Esophagus muscularis mucosa (tissue), 4 donors: ENCODE results near the gene SNX27. TPM values are rescaled to one million over a fixed set of nuclear protein-coding genes. Genes with fewer than 3 reads are reported as not detected.

ENCODE experiments used
- DNase-seq: peaks from one replicate; pipeline ENCODE4 v3.0.0-alpha.2; 2017; ENCODE audit errors: extremely low spot score
- H3K27ac ChIP-seq, 4 donors: fragments of 200-600 bp; sonication (generic); replicated peaks in 1 of 4; 1 replicate in 3 of 4; 2 replicates in 1 of 4; pipeline ENCODE4 v1.5.1; 2016 to 2019; ENCODE audit warnings: mild to moderate bottlenecking in 1 of 4
- H3K27me3 ChIP-seq, 4 donors: fragments of 200-600 bp; sonication (generic); one replicate each; pipeline versions ENCODE4 v1.5.1 to v1.6.0; 2016 to 2019
- H3K36me3 ChIP-seq, 4 donors: fragments of 200-600 bp; sonication (generic); one replicate each; pipeline ENCODE4 v1.5.1; 2016 to 2019
- H3K4me1 ChIP-seq, 4 donors: fragments of 200-600 bp; sonication (generic); one replicate each; pipeline ENCODE4 v1.5.1; 2016 to 2019
- H3K4me3 ChIP-seq, 4 donors: fragments of 200-600 bp; sonication (generic); 1 replicate in 2 of 4; 2 replicates in 2 of 4; pipeline ENCODE4 v1.5.1; 2016 to 2019; ENCODE audit warnings: mild to moderate bottlenecking in 4 of 4, moderate library complexity in 1 of 4
- H3K9me3 ChIP-seq, 4 donors: fragments of 200-600 bp; sonication (generic); 1 replicate in 3 of 4; 2 replicates in 1 of 4; pipeline ENCODE4 v1.5.1; 2016 to 2019
- EP300 ChIP-seq: sonication (generic); formaldehyde crosslinking; IDR thresholded peaks from one replicate; pipeline ENCODE4 v1.6.1; 2017; ENCODE audit warnings: antibody characterized with exemption
- POLR2A ChIP-seq: fragments of 450-650 bp; IDR thresholded peaks from one replicate; pipeline ENCODE4 v1.6.1; 2017; ENCODE audit warnings: antibody characterized with exemption, moderate library complexity, mild to moderate bottlenecking, low read depth
- POLR2AphosphoS5 ChIP-seq, 2 donors: sonication (generic); formaldehyde crosslinking; IDR thresholded peaks; one replicate each; pipeline ENCODE4 v1.6.1; 2017; ENCODE audit warnings: antibody characterized with exemption in 2 of 2
- WGBS: methylation state at CpG from one replicate; pipeline ENCODE4 v1.1.5; 2018; 5-methylcytosine and 5-hydroxymethylcytosine counted together
- intact Hi-C: fragments of 100-400 bp; cut with DNase I; formaldehyde crosslinking; loops from one replicate; pipeline ENCODE4 v1.15.1; 2023
- total RNA-seq, 4 donors: library from RNA; depleted of rRNA; stranded (reverse); fragments of >200 nt; gene quantifications; one replicate each; pipeline versions ENCODE4 v1.1.0 to v1.2.1, GENCODE V29; 2016
- TF ChIP-seq, protein P1 (sequence below), 3 experiments: fragments of 200-600 bp in 2 of 3; fragments of 450-650 bp in 1 of 3; sonication (generic) in 2 of 3; IDR thresholded peaks; one replicate each; pipeline ENCODE4 v1.5.1; 2017 to 2019; ENCODE audit warnings: antibody characterized with exemption in 3 of 3, mild to moderate bottlenecking in 2 of 3, moderate library complexity in 1 of 3

The SNX27 gene
- total RNA-seq, 4 donors from 2014 or later, result 39.4 to 55.4 (median 49.6) TPM

DNA sequence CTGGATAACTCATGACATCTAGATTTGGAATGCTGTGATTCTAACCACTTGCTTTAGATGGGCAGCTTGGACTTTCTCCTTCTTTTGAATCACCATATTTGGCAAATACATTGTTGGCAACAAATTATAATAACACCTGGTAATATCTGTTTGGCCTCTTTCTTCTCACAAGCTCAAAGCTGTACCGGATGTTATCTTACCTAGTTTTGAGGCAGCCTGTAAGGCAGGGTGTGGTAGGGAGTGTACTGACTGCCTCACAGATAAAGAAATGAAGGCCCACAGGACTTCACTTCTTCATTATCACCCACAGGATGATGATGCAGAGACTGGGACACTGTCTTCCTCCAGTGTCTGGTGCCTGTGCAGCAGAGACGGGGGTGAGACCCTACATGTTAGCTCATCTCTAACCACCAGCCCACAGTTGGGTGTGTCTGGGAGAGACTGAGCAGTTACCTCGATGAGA is 43.2 kb upstream of the SNX27 start:
- H3K27ac ChIP-seq, result no peak overlapping the region
- no peak overlapping the region for H3K4me3 ChIP-seq
- no peak for DNase-seq
- TF ChIP-seq POLR2A (no peak), EP300 (no peak), POLR2AphosphoS5 (IDR thresholded peaks at IDR 0.05) (no peak)
- TF ChIP-seq, protein P1, sequence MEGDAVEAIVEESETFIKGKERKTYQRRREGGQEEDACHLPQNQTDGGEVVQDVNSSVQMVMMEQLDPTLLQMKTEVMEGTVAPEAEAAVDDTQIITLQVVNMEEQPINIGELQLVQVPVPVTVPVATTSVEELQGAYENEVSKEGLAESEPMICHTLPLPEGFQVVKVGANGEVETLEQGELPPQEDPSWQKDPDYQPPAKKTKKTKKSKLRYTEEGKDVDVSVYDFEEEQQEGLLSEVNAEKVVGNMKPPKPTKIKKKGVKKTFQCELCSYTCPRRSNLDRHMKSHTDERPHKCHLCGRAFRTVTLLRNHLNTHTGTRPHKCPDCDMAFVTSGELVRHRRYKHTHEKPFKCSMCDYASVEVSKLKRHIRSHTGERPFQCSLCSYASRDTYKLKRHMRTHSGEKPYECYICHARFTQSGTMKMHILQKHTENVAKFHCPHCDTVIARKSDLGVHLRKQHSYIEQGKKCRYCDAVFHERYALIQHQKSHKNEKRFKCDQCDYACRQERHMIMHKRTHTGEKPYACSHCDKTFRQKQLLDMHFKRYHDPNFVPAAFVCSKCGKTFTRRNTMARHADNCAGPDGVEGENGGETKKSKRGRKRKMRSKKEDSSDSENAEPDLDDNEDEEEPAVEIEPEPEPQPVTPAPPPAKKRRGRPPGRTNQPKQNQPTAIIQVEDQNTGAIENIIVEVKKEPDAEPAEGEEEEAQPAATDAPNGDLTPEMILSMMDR (IDR thresholded peaks at IDR 0.05), result no peak
- H3K4me1 ChIP-seq, result no peaks in the 10 kb centered on the region
- H3K9me3 ChIP-seq, result no peaks in the 10 kb centered on the region
- H3K36me3 ChIP-seq, result peaks cover 15 to 84% (median 40%) of the 10 kb centered on the region in 4 donors
- intact Hi-C loops, result no loop called here
- WGBS, result 68% methylated on average over 3 of the region's 3 CpGs
- no peaks in the 10 kb centered on the region for H3K27me3 ChIP-seq

DNA sequence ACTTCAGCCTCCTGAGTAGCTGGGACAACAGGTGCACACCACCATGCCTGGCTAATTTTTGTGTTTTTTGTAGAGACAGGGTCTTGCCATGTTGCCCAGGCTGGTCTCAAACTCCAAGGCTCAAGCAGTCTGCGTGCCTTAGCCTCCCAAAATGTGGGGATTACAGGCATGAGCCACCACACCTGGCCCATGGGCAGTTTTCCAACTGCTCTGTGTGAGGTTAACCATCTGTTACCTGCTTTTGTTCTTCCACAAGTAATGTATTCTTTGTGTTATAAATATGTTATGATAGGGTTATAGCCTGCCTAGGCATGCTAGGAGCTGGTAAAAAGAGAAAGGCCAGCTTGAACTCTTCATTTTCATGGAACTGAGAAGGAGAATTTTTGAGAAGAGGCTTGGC is 41.0 kb upstream of the SNX27 start:
- Histone ChIP-seq H3K4me1 (no peaks in the 10 kb centered on the region), H3K27me3 (no peaks in the 10 kb centered on the region), H3K36me3 (peaks cover 20 to 85% (median 38%) of the 10 kb centered on the region in 4 donors), H3K27ac (no peak overlapping the region), H3K4me3 (no peak overlapping the region), H3K9me3 (no peaks in the 10 kb centered on the region)
- no peak for TF ChIP-seq POLR2A
- TF ChIP-seq POLR2AphosphoS5 (IDR thresholded peaks at IDR 0.05), result no peak
- TF ChIP-seq EP300, result no peak
- TF ChIP-seq, protein P1 (IDR thresholded peaks at IDR 0.05), result no peak
- intact Hi-C loops, result no loop called here
- WGBS, result 70% methylated on average over 1 of the region's 1 CpG
- no peak for DNase-seq

DNA sequence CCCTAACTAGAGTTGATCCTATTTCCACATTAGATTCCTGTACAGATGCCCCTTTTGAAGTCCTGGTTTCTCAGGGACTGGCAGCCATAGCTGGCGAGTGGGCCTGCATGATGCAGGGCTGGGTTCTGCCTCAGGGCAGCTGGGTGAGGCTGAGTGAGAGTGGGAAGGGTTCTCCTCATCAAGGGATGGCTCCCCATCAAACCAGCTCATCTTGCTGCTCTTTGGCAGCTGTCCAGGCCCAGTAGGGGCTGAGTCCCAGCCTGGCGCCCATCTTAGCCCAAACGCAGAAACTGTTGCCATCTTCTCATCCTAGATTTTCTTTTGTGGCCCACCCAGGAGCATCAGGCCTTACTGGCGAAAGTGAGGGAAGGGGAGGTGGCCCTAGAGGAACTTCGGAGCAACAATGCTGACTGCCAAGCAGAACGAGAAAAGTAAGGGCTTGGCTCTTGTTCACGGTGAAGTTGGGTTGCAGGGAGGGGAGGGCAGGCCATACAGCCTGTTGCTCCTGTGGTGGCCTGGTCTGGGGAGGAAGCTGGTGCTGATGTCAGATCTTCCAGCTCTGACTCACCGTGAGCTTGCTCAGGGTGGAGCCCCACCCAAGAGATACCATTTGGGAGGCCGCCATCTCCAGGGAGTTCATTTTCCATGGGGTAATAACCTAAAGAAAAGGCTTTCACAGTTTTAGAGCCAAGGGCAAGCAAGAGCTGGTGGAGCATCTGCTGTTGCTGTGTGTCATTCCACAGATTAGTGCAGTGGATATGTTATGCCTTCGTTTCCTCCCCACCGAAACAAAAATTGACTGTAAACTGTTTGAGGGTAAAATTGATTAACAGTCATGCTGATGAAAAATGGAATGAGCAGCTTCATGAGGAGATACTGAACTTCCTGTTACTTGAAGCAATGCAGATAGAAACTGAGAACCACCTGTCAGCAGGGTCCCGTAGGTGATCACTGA is 37.0 kb upstream of the SNX27 start:
- peaks cover 26 to 87% (median 54%) of the 10 kb centered on the region in 4 donors for H3K36me3 ChIP-seq
- H3K4me3 ChIP-seq, result no peak overlapping the region
- 80% methylated on average over 11 of the region's 12 CpGs for whole genome bisulfite sequencing
- H3K27ac ChIP-seq, result no peak overlapping the region
- no peak for TF ChIP-seq POLR2A
- TF ChIP-seq, protein P1 (IDR thresholded peaks at IDR 0.05), result no peak
- TF ChIP-seq EP300, result no peak
- TF ChIP-seq POLR2AphosphoS5 (IDR thresholded peaks at IDR 0.05), result no peak
- no peaks in the 10 kb centered on the region for H3K9me3 ChIP-seq
- H3K4me1 ChIP-seq, result no peaks in the 10 kb centered on the region
- no peak for DNase-seq
- intact Hi-C loops, result no loop called here
- H3K27me3 ChIP-seq, result no peaks in the 10 kb centered on the region

DNA sequence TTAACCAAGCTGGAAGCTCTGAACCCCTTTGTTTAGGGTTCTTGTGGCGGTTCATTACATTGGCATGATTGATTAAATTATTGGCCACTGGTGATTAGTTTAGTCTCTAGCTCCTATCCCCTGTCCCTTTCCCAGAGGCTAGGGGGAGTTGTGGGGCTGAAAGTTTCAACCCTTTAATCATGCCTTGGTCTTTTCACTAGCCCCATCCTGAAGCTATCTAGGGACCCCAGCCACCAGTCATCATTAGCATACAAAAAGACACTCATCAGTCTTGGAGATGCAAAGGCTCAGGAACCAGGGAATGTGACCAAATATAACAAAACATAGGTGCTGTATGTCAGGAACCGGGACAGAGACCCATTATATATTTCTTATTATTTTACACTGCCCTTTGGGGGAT is 34.7 kb upstream of the SNX27 start:
- Histone ChIP-seq H3K27ac (no peak overlapping the region), H3K4me3 (no peak overlapping the region), H3K4me1 (no peaks in the 10 kb centered on the region), H3K36me3 (peaks cover 35 to 93% (median 57%) of the 10 kb centered on the region in 4 donors), H3K9me3 (no peaks in the 10 kb centered on the region), H3K27me3 (no peaks in the 10 kb centered on the region)
- 92% methylated on average over 2 of the region's 2 CpGs for WGBS
- intact Hi-C loops, result no loop called here
- TF ChIP-seq POLR2A (no peak), EP300 (no peak), POLR2AphosphoS5 (IDR thresholded peaks at IDR 0.05) (no peak)
- TF ChIP-seq, protein P1 (IDR thresholded peaks at IDR 0.05), result no peak
- no peak for DNase-seq
